GM19240 (cell line): ENCODE measurements around the gene OGN.

ENCODE experiments used
- DNase-seq: peaks from one replicate; pipeline ENCODE4 v3.0.0; 2011; ENCODE audit warnings: low spot score; ENCODE audit not compliant: insufficient read length

The OGN gene

GRCh38 chr9:92349771-92350739 lies 54.3 kb downstream of the OGN start:
- no peak for DNase-seq

DNA sequence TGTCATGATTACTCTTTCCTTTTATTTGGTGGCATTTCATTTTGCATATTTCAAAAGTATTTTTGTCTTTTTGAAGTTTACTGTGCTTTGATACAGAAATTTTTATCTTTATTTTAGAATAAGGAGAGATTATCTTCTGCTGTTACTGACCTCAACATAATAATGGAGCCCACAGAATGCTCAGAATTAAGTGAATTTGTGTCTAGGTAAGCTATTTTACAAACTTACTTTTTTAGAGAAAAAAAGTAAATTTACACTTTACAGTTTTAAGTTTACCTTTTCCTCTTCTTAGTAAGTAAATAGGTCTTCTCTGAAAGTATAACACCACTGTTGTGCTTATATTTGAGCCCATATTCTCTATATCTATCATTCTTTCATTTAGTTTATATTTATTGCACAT lies 58.8 kb downstream of the OGN start:
- DNase-seq: no peak

DNA sequence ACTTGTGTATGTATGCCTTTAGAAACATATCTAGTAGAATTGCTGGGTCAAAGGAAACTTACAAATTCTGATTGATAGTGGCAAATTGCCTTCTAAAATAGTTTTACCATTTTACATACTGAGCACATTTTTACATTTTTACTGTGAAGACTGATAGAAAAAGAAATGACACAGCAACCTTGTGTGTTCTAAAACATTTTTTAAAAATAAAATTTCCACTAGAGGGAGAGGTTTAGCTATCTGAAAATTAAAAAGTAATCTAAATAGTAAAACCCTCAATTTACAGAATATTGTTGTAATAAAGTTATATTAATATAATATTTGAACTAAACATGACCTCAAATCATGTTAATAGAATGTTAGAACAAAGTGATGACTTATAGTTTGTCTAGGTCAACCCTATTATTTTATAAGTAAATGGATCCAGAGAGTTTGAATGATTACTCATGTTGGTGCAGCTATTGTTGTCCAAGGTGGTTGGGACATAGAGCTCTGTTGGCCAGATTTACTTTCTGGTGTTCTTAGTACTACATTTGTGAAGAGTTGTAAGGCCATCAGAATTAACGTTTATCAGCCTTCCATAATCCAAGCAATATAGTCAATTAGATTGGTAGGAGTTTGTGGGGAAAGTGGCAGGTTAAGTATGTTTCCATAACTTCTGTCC lies 61.4 kb downstream of the OGN start:
- DNase-seq: no peak

DNA sequence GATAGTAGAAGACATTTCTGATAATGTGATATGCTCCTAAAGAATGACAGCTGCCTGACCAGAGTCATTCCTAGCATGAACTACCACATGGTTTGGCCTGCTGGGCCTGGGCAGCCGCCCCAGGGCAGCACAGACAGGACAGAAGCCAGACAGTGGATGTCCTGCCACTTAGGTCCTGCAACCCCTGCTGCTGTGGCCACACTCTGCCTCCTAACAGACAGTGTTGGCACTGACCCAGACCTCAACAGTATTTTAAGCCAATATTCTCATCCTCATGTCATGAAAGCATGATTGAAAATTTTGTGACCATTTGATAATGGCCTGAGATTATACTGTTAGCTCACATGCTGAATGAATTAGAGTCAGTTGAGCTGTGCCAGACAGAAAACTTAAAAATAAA lies 62.8 kb downstream of the OGN start:
- DNase-seq: no peak

DNA sequence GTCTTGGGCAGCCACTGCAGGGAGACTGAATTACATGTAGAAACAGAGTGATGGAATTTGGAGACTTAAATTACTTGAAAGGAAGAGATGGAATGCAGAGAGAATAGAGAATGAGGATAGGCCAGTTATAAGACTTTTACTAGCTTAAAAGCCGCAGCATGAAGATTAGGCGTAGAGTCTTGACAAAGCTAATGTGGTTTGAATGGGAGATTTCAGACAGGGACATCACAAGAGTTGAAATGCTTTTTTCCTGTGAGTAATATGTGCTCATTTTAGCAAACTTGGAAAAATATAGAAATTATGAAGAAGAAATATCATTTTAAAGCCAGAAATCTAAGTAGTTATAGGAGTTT lies 71.1 kb downstream of the OGN start:
- DNase-seq: no peak
